HT1080 (cell line): ENCODE results near the gene GOLIM4. TPM values are rescaled to one million over a fixed set of nuclear protein-coding genes. Genes with fewer than 3 reads are reported as not detected.
"Not testable (repeated sequence)": the region's sequence is repeated elsewhere in the genome, so short reads cannot be mapped to it uniquely, and the experiment has no call there.

Experiments
- DNase-seq: peaks from one replicate; pipeline ENCODE4 v3.0.0-alpha.2; 2015; ENCODE audit warnings: low read depth
- total RNA-seq: library from RNA; depleted of rRNA; stranded (reverse); fragments of >200 nt; shearing (Covaris generic); gene quantifications from 2 replicates; pipeline ENCODE4 v1.2.3, GENCODE V29; 2014

GOLIM4 gene
- total RNA-seq, 1 experiment from 2014 or later, result 71.6 TPM

DNA sequence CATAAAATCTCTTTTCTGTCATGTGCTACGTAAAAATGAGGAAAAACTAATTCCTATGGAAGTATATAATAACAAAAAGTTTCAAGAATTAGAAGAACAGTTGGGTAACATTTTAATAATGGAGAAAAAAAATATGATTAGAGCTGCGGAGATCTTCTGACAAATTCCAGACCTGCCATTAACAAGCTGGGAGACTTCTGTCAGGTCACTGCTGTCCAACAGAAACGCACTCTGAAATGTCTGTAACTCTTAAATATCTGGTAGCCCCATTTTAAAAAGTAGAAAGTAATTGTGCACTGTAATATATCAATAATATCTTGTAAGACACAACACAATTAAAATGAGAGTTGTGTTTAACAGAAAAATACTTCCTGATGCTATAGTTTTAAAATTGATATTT lies 15.7 kb downstream of the GOLIM4 start:
- no peak for DNase-seq

DNA sequence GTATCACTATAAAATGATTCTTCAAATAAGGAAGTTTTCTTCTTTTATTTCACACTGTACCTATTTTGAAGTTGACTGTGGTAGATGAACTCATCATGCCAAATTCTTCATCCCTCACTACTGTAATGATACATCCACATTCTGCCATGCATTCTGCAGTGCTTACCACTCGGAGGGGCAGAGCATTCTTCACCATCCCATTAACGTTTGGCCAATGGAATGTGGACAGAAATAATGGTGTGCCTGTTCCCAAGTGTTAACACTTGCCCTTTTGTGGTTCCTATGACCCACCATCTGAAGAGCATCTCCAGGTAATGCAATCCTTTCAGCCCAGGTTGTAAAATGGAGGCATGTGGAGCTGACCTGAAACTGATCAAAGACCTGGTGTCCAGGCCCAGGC lies 18.6 kb downstream of the GOLIM4 start:
- no peak for DNase-seq

DNA sequence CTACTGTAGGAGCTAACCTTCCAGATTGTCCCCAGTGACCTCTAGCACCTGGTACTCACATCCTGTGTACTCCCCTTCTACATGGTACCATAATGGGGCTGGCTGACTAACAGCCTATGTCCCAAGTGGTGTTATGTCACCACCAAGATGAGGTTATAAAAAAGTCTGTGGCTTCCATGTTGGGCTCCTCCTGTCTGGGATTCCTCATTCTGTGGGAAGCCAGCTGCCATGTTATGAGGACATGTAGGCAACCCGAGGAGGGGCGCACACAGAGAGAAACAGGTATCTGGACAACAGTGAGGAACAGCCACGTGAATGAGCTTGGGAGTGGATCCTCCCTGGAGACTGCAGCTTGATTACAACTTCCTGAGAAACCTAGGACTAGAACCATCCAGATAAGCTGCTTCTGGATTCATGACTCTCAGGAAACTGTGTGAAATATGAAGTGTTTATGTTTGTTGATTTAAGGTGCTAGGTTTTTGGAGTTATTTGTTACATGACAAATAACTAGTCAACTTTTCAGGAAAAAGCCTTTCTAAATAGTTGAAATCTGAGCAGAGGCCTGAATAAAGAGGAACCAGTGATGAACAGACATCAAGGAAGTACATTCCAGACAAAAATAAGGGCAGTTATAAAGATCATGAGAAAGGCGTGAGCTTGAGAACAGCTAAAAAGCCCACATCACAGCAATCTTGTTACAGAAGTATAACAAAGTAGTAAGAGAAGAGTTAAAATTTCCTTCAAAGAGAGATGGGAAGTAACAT lies 21.7 kb downstream of the GOLIM4 start:
- no peak for DNase-seq

DNA sequence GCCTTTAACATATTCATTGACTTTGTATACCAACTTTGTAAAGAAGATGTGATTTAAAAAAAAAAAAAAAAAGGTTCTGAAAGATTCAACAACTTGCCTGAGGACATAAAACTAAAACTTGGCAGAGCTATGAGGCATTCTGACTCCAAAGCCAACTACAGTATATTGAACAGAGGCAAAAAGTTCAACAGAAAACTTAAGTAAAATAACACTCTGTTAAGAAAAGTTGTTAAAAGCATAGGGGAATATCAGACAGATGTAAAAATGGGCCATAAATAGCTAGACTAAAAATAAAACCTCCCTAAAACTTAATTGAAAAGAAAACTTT lies 23.4 kb downstream of the GOLIM4 start:
- DNase-seq, result no peak

DNA sequence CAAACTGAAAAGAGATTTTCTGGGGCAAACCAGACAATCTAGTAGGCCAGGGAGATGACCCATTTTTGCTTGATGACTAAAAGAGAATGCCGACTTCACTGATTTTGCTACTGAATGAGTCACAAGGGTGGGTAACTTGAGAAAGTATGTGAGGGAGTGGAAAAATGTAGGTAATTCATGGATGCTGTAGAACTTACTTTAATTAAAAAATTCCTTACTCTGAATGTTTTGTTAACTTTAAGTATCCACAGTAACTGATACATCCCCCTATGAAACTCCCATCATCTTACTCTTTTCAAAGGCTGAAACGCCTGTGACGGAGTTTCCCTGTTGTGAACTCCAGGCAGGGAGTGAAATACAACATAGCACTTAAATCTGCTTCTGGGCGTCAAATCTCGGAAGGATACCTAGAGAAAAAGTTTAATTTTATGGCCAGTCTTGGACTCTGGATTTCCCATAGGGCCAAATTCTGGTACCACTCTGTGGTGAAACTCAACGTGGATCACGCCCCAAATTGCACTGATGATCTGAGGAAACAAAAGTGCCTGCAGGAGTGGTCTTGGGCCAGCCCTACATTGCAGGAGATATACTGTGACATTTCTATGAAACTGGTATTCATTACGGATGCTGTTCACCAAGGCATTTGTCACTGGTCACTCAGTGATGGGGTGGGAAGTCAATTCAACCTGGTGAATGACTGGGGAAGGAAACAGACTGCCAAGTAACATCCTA lies 24.0 kb downstream of the GOLIM4 start:
- DNase-seq, result peak; percentile 94

DNA sequence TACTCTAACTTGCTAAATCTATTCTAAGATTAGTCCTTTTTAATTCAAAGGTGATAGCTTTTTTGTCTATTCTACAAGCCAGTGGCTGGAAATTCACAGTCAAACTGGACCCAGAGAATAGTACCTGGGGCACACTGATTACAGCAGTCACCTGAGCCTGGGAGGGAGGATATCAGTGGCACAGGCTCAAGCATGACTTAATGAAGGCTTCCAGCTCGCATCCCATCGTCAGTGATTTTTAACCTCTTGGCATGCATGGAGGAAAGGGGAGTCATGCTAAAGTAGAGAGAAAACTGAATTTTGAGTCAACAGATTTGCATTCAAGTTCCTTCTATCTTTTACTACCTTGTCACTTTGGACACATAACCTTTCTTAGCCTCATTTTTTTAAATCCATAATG lies 24.8 kb downstream of the GOLIM4 start:
- no peak for DNase-seq

DNA sequence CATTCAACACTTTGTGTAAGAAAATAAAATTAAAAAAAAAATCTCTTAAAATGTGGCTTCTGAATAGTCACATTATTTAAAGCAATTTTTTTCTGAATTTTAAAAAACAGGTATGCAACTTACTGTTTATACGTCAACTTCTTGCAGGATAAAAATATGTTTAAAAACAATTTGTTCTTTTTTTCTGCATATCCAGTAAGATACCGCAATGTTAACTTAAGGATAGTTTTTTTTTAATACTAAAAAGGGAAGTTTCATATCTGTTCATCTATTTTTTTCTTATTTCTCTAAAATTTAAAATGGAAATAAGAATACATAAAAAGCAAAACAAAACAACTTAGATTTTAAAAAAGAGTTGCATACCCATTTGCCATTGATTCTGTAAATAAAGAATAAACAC lies 27.4 kb downstream of the GOLIM4 start:
- no peak for DNase-seq

DNA sequence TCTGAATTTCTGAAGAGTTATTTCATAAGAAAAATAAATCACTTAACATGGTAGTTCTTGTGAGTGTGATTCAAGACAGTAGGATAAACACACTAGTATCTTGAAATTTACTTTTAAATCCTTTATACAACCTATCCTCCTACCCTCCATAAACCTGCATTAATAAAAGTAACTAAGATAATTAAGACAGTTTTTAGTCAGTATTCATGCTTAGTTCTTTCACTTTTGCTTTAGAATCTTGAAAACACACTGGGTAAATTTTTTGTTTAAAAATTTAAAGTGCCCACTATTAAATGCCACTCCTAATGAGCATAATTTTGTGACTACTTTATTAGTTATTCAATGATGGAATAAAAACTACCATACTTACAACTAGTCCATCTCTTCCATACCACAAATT lies 28.8 kb downstream of the GOLIM4 start:
- no peak for DNase-seq

DNA sequence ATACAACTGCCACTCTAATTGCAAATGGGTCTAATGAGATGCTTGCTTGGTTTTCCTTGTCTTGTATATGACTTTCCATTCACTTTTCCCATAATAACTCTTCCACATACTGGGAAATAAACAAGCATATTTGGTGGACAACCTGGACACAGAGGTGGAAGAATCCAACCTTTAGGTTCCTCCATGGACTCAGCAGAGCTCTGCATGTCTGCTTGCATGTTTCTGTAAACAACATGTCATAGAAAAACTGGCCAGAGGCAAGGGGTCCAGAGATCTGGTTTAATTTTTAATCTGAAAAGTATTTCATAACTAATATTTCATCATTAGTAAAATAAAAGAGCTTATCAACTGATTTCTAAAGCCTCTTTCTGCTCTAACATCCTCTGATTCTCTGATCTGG lies 30.2 kb downstream of the GOLIM4 start:
- DNase-seq, result no peak

DNA sequence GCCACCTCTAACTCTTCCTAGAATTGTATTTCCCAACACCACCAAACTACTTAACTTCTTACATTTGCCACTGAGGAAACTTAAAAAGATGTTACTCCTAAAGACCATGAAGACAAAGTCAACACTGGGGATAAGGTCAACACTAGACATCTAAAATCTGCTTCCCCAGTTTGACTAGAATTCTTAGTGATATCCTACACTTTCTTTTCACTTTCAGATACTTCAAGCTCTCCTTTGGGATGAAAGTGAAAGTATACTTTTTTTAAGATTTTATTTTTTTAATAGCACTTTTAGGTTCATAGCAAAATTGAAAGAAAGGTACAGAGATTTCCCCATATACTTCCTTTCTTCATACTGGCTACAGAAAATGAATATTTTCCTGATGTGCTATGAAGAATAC lies 32.6 kb downstream of the GOLIM4 start:
- no peak for DNase-seq

DNA sequence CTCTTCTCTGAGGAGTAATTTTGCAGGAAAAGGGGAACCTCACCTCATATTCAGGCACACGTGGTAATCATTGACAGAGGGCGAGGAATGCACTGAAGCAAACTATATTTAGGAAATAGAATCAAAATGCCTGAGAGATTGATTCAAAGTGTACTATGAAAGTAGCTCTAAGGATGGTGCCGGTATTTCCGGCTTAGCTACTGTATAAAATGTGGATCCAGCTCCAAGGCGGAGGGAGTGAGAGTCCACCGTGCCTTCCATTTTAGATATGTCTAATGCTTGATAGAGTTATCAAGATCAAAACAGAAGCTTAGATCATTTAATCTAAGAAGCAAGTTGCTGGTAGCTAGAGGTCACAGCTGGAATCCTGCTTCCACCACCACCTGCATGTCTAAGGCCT lies 33.0 kb downstream of the GOLIM4 start:
- DNase-seq, result no peak

DNA sequence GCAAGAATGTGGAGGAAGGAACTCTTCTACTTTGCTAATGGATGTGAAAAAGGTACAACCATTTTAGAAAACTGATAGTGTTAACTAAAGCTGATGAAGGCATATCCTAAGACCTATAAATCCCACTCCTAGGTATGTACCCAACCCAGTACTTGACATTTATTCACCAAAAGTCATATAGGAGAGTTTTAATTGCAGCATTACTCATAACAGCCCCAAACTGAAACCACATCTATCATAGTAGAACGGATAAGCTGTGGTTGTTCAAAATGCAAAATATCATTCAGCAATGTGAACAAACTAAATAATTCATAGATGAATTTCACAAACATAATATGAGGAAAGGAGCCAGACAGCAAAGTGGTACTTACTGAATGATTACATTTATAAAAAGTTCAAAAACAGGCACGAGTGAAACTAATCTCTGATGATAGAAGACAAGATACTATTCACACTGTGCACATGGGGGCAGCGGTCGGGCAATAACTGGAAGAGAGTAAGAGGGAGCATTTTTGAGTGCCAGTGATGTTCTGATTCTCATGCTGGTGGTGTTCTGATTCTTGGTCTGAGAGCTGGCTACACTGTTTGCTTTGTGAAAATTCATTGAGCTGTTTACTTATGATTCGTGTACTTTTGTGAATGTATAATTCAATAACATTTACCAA lies 34.3 kb downstream of the GOLIM4 start:
- peak; percentile 17 for DNase-seq

DNA sequence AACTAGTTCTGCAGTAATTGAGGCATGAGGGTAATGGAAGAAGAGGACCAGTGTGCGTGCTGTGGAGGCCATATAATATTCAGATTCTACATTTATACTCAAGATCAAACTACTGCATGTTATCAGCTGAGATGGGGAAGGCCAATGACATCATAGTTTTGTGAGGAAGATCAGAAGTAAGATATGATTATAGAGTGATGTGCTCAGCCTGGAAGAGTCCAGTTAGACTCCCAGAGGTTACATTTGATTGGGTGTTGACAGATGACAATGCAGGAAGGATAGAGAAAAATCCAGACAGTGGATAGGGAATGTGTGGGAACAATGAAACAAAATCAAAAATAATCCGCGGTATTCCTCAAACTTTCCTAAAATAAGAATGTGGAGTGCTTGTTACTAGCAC lies 35.4 kb downstream of the GOLIM4 start:
- no peak for DNase-seq

DNA sequence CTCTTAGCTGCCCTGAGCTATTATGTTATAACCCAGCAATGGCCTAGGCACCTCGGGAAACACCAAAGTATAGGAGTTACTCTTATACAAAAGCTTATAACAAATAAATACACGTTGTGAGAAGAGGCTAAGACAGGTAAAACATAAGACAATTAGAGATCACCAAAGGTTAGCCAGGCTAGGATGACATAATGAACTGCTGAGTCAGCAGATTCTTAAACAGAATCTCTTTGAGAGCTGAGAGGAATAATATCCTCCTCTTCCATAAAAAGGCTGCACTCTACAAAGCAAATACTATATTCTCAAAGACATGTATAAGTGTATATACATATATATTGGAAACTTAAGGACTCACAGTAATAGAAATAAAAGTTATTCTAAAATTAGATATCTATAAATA lies 37.2 kb downstream of the GOLIM4 start:
- no peak for DNase-seq

DNA sequence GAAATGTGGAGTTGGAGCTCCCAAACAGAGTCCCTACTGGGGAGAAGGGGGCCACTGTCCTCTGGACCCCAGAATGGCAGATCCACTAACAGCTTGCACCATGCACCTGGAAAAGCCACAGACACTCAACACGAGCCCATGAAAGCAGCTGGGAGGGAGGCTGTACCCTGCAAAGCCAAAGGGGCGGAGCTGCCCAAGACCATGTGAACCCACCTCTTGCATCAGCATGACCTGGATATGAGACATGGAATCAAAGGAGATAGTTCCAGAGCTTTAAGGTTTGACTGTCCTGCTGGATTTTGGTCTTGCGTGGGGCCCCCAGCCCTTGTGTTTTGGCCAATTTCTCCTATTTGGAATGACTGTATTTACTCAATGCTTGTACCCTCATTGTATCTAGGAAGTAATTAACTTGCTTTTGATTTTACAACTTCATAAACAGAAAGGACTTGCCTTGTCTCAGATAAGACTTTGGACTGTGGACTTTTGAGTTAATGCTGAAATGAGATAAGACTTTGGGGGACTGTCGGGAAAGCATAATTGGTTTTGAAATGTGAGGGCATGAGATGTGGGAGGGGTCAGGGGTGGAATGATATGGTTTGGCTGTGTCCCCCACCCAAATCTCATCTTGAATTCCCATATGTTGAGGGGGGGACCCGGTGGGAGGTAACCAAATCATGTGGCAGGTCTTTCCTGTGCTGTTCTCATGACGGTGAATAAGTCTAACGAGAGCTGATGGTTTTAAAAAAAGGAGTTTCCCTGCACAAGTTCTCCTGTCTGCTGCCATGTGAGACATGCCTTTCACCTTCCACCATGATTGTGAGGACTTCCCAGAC lies 39.1 kb downstream of the GOLIM4 start:
- DNase-seq, result not testable (repeated sequence)

DNA sequence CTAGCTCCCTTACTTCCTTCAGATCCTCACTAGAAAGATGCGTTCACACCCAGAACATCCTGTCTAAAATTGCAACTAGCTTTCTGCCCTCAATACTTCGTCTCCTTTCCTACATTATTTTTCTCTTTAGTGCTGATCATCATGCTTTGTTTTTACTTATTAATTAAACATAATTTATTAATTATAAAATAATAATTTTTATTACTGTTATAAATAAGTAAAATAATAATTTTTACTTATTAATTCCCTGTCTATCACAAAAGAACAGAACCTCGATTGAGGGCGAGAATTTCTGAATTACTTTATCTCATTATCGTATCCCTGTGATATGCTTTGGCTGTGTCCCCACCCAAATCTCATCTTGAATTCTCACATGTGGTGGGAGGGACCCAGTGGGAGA lies 41.3 kb downstream of the GOLIM4 start:
- no peak for DNase-seq

DNA sequence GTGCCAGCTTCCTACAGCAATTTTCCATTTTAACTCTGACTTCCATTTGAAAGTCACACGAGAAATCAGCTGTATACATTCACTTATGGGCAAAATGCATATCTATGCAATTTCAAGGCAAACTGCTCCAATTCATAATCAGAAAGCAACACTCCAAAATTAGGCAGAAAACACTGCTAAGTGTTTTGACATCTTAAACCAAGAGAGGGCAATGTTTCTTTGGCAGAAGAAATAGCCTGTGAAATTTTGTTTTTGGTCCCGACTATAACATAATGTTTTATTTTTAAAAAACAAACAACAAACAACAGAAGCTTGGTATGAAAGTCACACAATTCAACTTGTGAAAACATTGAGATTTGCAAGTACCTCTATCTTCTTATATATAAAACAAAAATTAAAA lies 42.6 kb downstream of the GOLIM4 start:
- no peak for DNase-seq

DNA sequence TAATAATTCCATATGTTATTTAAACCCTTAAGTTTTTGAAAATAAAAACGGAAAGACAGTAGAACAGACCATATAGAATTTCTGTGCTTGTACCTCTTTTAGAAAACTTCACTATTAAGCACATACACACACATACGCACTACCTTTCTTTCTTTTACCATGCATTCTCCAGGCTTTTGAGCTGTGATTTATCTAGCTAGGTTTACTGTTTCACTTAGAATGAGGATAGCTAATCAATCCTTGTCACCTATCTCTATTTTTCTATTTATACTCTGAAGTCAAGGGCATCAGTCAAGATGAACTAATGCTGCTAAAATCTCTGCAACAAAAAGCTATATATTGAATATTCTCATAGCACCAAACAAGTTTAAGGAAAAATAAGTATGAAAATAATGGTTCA lies 43.2 kb downstream of the GOLIM4 start:
- no peak for DNase-seq

DNA sequence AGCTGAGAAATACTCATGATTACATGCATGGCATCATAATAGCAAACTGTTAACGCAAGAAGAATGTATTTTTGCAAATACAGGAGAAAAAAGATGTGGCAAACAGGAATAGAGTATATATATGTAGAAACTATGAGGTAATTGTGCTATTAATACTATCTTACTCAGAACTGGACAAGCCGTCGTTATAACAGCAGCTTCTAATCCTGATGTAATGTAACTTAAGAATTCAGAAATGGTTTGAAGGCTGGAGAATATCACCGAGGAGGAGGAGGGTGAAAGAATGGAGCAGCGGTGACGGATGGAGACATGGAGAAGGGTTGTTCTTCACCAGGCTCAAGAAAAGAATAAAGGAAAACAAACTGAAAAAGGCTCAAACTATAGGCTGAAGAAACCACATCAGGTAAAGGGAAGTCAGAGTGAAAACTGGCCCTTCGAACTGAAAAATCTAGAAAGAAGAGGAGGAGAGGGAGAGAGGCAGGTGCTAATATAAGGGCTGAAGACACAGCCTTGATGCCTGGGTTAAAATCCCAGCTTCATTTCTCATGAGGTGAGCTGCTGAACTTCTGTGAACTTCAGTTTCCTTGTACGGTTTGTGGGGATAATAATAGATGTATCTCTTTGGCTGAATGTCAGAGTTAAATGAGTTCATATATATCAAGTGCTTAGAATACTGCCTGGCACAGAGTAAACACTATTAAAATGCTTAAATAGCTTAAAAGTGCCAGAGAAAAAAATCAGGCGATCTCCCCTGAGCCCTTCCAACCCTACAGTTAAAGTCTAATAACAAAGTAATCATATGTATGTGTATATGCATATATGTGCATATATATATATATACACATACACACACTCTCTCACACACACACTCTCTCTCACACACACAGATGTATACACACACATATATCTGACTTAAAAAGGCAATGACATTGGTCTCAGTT lies 43.9 kb downstream of the GOLIM4 start:
- DNase-seq, result no peak

DNA sequence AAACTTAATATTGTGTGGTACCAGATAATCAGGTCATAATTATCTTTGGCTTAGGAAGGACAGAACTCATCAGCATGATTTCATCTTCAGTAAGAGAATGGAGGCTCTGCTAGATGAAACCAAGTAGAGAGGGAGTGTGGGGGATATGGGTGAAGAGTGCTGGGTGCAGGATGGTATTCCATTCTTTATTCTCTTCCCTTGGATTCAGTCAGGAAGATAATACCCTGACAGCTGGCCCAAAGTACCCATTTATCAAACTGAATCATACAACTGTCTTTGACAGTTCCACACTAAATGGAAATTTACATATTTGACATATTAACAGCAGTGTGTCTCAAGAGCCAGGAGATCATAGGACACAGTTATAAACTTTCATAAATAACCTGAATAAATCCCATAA lies 44.7 kb downstream of the GOLIM4 start:
- no peak for DNase-seq
